ENCODE data around the gene CALN1.

- TF ChIP-seq CTCF (IDR thresholded peaks at IDR 0.05) (no peak), POLR2A (IDR thresholded peaks at IDR 0.05) (no peak)
Observed at GRCh38 chr7:72345208-72345727, 66.9 kb downstream of the CALN1 start.
